Suprapubic skin (tissue), 4 donors: ENCODE results near the gene ZDHHC1. TPM values are rescaled to one million over a fixed set of nuclear protein-coding genes. Genes with fewer than 3 reads are reported as not detected.
"Not testable (repeated sequence)": the region's sequence is repeated elsewhere in the genome, so short reads cannot be mapped to it uniquely, and the experiment has no call there.

Source experiments
- DNase-seq, 2 donors: peaks; one replicate each; pipeline ENCODE4 v3.0.0-alpha.2; 2019; ENCODE audit warnings: low spot score in 2 of 2
- H3K27ac ChIP-seq: fragments of 200-600 bp; sonication (generic); one replicate; pipeline ENCODE4 v1.5.1; 2019
- H3K27me3 ChIP-seq: fragments of 200-600 bp; sonication (generic); one replicate; pipeline ENCODE4 v1.5.1; 2019
- H3K36me3 ChIP-seq: fragments of 200-600 bp; sonication (generic); one replicate; pipeline ENCODE4 v1.5.1; 2019
- H3K4me1 ChIP-seq: fragments of 200-600 bp; sonication (generic); one replicate; pipeline ENCODE4 v1.5.1; 2019
- H3K4me3 ChIP-seq: fragments of 200-600 bp; sonication (generic); one replicate; pipeline ENCODE4 v1.5.1; 2019; ENCODE audit warnings: mild to moderate bottlenecking
- H3K9me3 ChIP-seq: fragments of 200-600 bp; sonication (generic); one replicate; pipeline ENCODE4 v1.5.1; 2019
- EP300 ChIP-seq: sonication (generic); formaldehyde crosslinking; IDR thresholded peaks from one replicate; pipeline ENCODE4 v1.6.1; 2017; ENCODE audit warnings: antibody characterized with exemption
- POLR2A ChIP-seq, 2 donors: fragments of 450-650 bp; IDR thresholded peaks; one replicate each; pipeline ENCODE4 v1.6.1; 2017; ENCODE audit warnings: antibody characterized with exemption in 2 of 2, mild to moderate bottlenecking in 2 of 2, moderate library complexity in 2 of 2
- POLR2AphosphoS5 ChIP-seq, 3 donors: sonication (generic); formaldehyde crosslinking; IDR thresholded peaks; one replicate each; pipeline ENCODE4 v1.6.1; 2017; ENCODE audit warnings: antibody characterized with exemption in 3 of 3
- WGBS: methylation state at CpG from one replicate; pipeline ENCODE4 v1.1.5; 2018; 5-methylcytosine and 5-hydroxymethylcytosine counted together
- total RNA-seq, 4 donors: library from RNA; depleted of rRNA; stranded (reverse); fragments of >200 nt; gene quantifications; one replicate each; pipeline ENCODE4 v1.1.0, GENCODE V29; 2016
- TF ChIP-seq, protein P1 (sequence below), 2 donors: fragments of 200-600 bp in 1 of 2; fragments of 450-650 bp in 1 of 2; sonication (generic) in 1 of 2; IDR thresholded peaks; one replicate each; pipeline ENCODE4 v1.5.1; 2016 to 2019; ENCODE audit warnings: antibody characterized with exemption in 2 of 2, mild to moderate bottlenecking in 1 of 2, moderate library complexity in 1 of 2

ZDHHC1 gene
- total RNA-seq, 4 donors from 2014 or later = 14.0 to 31.0 (median 23.8) TPM

DNA sequence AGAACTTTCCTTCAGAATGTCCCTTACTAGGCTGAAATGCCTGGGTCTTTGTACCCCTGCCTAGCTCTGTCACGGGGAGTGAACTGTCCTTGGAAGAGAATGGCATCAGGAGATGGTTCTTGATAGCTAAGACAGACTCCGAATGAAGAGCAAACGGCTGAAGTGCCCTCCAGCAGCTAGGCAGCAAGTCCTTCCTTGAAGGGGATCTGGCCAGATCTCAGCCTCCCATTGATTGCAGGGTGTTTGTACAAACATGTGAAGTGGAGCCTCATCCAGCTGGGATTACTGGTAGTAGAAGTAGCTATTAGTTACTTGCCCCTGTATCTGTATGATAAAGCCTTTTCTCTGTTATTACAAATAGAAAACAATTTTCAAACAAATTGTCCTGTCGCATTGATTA, 58.7 kb downstream of the ZDHHC1 start:
- H3K4me3 ChIP-seq = no peak overlapping the region
- 88% methylated on average over 4 of the region's 4 CpGs for WGBS
- H3K27ac ChIP-seq = no peak overlapping the region
- no peaks in the 10 kb centered on the region for H3K36me3 ChIP-seq
- no peak for DNase-seq
- H3K4me1 ChIP-seq = no peaks in the 10 kb centered on the region
- H3K27me3 ChIP-seq = no peaks in the 10 kb centered on the region
- H3K9me3 ChIP-seq = no peaks in the 10 kb centered on the region
- TF ChIP-seq POLR2AphosphoS5 (IDR thresholded peaks at IDR 0.05) (no peak), EP300 (no peak), POLR2A (IDR thresholded peaks at IDR 0.05) (no peak)
- TF ChIP-seq, protein P1, sequence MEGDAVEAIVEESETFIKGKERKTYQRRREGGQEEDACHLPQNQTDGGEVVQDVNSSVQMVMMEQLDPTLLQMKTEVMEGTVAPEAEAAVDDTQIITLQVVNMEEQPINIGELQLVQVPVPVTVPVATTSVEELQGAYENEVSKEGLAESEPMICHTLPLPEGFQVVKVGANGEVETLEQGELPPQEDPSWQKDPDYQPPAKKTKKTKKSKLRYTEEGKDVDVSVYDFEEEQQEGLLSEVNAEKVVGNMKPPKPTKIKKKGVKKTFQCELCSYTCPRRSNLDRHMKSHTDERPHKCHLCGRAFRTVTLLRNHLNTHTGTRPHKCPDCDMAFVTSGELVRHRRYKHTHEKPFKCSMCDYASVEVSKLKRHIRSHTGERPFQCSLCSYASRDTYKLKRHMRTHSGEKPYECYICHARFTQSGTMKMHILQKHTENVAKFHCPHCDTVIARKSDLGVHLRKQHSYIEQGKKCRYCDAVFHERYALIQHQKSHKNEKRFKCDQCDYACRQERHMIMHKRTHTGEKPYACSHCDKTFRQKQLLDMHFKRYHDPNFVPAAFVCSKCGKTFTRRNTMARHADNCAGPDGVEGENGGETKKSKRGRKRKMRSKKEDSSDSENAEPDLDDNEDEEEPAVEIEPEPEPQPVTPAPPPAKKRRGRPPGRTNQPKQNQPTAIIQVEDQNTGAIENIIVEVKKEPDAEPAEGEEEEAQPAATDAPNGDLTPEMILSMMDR (IDR thresholded peaks at IDR 0.05) = no peak

DNA sequence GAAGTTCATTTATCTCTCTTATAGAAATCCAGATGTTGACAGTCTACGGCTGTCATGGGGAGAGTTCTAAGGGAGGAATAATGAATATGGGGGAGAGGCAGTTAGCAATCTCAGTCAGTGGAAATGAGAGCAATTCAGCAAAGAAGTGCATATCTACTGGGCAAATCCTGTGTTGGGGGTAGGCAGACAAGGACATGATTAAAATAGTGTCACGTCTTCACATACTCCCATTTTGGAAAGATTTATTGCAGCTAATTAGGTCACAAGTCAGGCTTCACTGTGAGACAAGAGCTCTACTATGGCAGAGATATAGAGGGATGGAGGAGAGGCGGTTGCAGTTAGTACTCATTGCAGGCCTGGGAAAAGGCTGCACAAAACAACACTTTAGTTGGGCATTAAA, 59.9 kb downstream of the ZDHHC1 start:
- TF ChIP-seq, protein P1 (IDR thresholded peaks at IDR 0.05) = no peak
- TF ChIP-seq POLR2AphosphoS5 (IDR thresholded peaks at IDR 0.05) = no peak
- no peak for TF ChIP-seq EP300
- TF ChIP-seq POLR2A (IDR thresholded peaks at IDR 0.05) = no peak
- no peaks in the 10 kb centered on the region for H3K4me1 ChIP-seq
- no peaks in the 10 kb centered on the region for H3K9me3 ChIP-seq
- H3K36me3 ChIP-seq = no peaks in the 10 kb centered on the region
- DNase-seq = no peak
- H3K27ac ChIP-seq = no peak overlapping the region
- no peaks in the 10 kb centered on the region for H3K27me3 ChIP-seq
- WGBS = 74% methylated on average over 3 of the region's 3 CpGs
- no peak overlapping the region for H3K4me3 ChIP-seq

DNA sequence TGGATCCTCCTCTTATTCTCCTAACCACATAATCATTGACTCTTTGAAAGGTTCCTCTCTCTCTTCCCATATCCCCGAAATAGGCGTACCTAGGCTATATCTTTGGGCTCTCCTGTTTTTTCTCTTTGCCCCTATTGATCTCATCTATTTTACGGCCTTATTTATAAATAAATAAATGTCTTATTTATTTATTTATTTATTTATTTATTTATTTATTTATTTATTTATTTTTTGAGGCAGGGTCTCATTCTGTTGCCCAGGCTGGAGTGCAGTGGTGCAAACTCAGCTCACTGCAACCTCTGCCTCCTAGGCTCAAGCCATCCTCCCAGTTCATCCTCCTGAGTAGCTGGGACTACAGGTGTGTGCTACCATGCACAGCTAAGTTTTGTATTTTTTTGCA, 63.8 kb downstream of the ZDHHC1 start:
- H3K27me3 ChIP-seq, DNase-seq, H3K27ac ChIP-seq, H3K4me3 ChIP-seq, H3K9me3 ChIP-seq, H3K36me3 ChIP-seq, H3K4me1 ChIP-seq: not testable (repeated sequence)
- WGBS = 99% methylated on average over 3 of the region's 3 CpGs

DNA sequence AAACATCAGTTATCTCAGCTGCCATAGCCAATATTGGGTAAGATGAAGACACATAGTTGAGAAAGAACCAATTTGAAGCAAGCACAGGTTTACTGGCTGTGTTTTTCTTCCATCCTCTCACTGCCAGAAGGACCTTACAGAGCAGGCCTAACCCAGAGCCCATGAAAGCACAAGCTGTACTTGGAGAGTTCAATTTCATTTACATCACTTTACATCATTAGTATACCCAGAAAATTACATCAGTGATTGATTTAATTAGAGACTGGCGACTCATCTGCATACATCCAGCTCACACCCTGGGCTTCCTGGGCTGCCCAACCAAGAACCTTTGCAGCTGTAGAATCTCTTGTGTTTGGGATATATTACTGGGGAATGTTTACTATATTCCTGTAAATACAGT, 66.0 kb downstream of the ZDHHC1 start:
- Histone ChIP-seq H3K27me3 (no peaks in the 10 kb centered on the region), H3K36me3 (no peaks in the 10 kb centered on the region), H3K9me3 (no peaks in the 10 kb centered on the region), H3K4me3 (no peak overlapping the region), H3K4me1 (no peaks in the 10 kb centered on the region), H3K27ac (no peak overlapping the region)
- DNase-seq = no peak
- 83% methylated on average over 1 of the region's 1 CpG for WGBS
- no peak for TF ChIP-seq POLR2A (IDR thresholded peaks at IDR 0.05)
- TF ChIP-seq, protein P1 (IDR thresholded peaks at IDR 0.05) = no peak
- TF ChIP-seq EP300 = no peak
- no peak for TF ChIP-seq POLR2AphosphoS5 (IDR thresholded peaks at IDR 0.05)

DNA sequence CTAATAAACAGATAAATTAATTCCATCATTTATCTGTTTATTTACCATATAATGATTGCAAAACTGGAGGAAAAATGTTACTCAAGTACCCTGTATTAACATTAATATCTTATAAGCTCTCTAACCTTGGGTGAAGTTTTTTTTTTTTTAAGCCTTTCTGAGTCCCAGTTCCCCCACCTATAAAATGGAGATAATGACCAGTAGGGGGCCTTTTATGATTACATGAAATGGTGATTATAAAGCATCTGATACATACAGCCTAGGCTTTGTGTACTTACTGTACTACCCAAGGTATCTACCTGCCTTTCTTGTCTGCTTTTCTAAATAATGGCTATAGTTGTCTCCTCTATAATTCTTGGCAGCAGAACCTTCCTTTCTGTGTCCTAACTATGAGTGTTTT, 67.1 kb downstream of the ZDHHC1 start:
- Histone ChIP-seq H3K27me3 (no peaks in the 10 kb centered on the region), H3K9me3 (no peaks in the 10 kb centered on the region), H3K4me1 (no peaks in the 10 kb centered on the region), H3K4me3 (no peak overlapping the region), H3K36me3 (no peaks in the 10 kb centered on the region), H3K27ac (no peak overlapping the region)
- DNase-seq = no peak
- no peak for TF ChIP-seq EP300
- TF ChIP-seq, protein P1 (IDR thresholded peaks at IDR 0.05) = no peak
- TF ChIP-seq POLR2A (IDR thresholded peaks at IDR 0.05) = no peak
- no peak for TF ChIP-seq POLR2AphosphoS5 (IDR thresholded peaks at IDR 0.05)

DNA sequence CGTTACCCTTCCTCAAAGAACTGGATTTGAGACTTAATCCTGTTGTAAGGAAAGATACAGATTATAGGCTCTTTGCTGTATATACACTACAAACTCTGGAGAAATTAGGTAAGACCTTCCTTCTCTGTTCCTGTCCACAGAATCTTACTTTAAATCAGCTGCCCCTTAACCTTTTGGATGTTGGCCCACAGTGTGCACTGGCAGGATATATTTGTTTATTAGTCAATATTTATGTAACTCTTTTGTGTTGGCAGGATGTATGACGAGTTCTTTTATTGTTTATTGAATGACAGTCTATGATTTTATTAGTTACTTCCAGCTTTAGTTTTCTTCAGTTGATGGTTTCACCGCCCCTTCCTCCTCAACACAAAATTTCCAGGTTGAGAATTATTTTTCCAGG, 69.9 kb downstream of the ZDHHC1 start:
- H3K27ac ChIP-seq = no peak overlapping the region
- no peaks in the 10 kb centered on the region for H3K27me3 ChIP-seq
- no peaks in the 10 kb centered on the region for H3K9me3 ChIP-seq
- WGBS = 85% methylated on average over 3 of the region's 3 CpGs
- H3K4me1 ChIP-seq = no peaks in the 10 kb centered on the region
- no peak for DNase-seq
- no peak overlapping the region for H3K4me3 ChIP-seq
- TF ChIP-seq POLR2AphosphoS5 (IDR thresholded peaks at IDR 0.05) (no peak), POLR2A (IDR thresholded peaks at IDR 0.05) (no peak), EP300 (no peak)
- TF ChIP-seq, protein P1 (IDR thresholded peaks at IDR 0.05) = no peak
- H3K36me3 ChIP-seq = no peaks in the 10 kb centered on the region
